GM20000 (cell line): ENCODE results near the gene ZMYND11.
A peak's percentile ranks its signal among the peaks of the same experiment; 100 is the strongest.

Source experiments
- DNase-seq: peaks from one replicate; pipeline ENCODE4 v3.0.0; 2012; ENCODE audit warnings: low spot score
- TF ChIP-seq, protein P1 (sequence below): IDR thresholded peaks from 2 replicates; pipeline ENCODE4 v1.5.1; 2012; ENCODE audit warnings: mild to moderate bottlenecking, control low read depth; ENCODE audit errors: extremely low read depth, missing control alignments

ZMYND11 gene

DNA sequence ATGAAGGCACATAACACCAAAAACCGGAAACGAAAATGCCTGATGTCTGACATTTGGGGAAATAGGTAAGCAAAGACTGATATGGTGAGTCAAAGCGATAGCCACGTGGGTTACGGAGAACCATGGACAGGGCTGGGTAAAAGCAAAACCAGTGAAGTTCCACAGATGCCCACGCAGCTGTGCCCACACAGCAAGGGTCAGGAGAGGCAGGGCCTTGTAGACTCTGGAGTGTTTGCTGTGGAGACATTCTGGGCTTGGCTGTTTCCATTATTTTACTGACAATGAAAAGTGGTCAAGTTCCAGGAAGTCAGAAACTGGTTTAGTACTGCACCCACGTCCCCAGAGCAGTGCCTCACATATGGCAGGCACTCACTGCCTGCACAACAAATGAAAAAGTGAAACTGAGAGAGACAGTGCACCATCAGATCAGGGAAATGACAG lies 148.7 kb downstream of the ZMYND11 start:
- DNase-seq, result peak; percentile 73
- TF ChIP-seq, protein P1, sequence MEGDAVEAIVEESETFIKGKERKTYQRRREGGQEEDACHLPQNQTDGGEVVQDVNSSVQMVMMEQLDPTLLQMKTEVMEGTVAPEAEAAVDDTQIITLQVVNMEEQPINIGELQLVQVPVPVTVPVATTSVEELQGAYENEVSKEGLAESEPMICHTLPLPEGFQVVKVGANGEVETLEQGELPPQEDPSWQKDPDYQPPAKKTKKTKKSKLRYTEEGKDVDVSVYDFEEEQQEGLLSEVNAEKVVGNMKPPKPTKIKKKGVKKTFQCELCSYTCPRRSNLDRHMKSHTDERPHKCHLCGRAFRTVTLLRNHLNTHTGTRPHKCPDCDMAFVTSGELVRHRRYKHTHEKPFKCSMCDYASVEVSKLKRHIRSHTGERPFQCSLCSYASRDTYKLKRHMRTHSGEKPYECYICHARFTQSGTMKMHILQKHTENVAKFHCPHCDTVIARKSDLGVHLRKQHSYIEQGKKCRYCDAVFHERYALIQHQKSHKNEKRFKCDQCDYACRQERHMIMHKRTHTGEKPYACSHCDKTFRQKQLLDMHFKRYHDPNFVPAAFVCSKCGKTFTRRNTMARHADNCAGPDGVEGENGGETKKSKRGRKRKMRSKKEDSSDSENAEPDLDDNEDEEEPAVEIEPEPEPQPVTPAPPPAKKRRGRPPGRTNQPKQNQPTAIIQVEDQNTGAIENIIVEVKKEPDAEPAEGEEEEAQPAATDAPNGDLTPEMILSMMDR, result no peak

DNA sequence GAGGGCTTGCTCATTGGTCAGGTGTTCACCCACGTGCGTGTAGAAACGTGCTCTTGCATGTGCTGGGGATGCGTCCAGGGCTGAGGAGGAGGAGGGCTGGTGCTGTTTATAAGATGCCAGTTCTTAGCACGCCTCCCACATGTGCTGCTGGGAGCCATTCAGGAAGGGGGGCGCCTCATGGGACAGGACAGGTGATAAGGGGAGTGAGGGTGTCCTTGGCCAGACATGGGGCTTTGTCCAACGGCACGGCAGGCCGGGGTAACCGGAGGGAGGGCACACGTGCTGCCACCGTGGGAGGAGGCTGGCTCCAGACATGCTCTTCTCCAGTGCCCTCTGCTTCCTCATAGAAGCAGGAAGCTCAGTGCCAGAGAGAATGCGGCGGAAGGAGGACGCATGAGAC lies 150.0 kb downstream of the ZMYND11 start:
- DNase-seq, result no peak
- TF ChIP-seq, protein P1, result no peak

DNA sequence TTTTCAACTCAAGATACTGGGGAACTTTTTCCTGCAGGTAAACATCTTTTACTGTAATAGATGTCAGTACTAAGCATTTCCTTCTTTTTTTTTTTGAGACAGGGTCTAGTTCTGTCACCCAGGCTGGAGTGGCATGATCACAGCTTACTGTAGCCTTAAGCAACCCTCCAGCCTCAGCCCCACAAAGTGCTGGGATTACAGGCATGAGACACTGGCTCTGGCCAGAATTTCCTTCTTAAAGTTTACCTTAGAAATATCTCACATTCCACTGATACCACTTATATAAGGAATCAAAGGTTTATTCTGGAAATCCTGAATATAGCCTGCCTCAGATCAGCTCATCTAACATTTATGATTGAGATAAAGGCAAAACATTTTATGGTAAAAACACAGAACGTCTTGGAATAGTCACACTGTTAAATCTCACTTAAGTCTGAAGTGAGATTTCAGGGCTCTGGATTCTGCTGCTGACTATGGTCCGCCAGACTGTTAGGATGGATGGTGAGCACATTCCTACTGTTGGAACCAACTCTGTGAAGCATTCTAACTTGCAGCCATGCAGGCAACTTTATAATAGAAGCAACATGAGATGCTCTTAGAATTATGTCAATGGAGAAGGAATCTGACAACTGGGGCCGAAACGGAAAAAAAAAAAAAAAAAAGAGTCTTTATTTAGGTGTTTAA lies 151.9 kb downstream of the ZMYND11 start:
- TF ChIP-seq, protein P1, result no peak

DNA sequence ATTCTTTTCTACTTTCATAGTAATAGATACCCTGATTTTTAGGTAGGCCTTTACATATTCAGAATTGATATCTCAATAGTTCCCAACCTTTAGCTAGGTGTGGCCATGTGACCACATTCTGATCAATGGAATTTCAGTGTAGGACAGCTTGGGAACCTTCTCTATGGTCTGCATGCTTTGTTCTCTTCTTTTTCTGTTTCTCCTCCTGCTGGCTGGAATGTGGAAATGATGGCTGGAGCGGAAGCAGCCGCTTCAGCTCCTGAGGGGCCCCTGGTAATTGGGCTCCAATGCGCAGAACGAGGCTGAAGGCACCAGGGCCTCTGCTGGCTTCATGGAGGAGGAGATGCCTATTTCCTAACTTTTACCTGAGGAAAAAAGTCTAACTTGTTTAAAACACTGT lies 152.6 kb downstream of the ZMYND11 start:
- TF ChIP-seq, protein P1, result no peak
- DNase-seq, result no peak

More for the DNA sequence above, 151.9 kb downstream of the ZMYND11 start:
- no peak for DNase-seq

DNA sequence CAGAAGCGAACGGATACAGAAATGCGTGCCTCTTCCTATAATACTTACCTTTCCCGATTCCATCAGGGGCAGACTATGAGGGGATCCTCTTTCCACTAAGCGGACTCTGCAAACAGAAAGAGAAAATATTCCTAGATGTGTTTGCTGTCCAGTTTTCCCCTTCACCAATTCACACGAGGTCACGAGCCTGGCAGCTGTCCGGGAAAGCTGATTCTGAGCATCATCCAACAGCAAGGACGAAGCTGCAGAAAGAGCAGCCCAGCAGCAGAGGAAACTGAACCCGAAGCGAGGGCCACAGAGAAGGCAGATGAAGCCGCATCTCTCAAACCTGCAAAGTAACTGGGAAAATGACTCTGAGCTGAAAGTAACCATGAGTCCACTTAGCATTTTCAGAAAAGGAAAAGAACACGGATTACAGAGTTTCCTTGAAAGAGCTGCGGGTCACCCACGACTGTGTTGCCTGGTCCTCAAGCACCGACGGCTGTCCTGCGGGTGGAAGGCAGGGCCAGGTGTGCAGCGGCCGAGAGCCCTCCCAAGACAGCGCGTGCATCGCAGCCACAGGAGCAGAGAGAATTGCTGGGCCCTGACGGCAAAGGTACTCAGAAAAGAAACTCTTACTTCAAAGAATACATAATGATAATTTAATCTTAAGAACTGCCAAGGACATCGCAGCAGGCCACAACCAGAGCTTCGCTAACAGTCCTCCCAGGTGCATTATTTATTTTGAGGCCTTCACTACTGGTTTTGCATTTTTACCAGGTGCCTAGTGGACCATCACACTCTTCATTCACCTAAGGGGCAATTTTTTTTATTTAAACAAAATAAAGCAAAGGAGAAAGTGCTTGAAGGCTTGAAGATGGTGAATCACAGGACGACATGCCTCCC lies 153.3 kb downstream of the ZMYND11 start:
- DNase-seq, result no peak

DNA sequence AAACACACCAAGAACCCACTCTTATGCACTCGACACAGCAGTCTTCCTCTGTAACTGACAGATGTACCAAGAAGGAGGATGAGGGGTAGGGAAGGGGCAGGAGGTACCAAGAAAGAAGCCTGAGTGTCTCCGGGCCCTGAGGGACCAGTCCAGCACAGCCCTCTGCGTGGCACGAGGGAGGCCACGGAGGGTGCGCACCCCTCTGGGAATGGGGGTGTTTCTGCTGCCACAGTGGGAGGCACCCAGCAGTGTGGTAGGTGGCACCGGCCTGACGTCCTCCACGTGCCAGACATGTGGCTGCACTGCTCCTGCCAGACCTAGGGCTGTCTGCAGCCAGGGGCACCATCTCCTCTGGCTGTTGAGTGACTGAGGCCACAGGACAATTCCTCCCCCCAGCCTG lies 154.3 kb downstream of the ZMYND11 start:
- TF ChIP-seq, protein P1, result no peak

More for the DNA sequence above, 153.3 kb downstream of the ZMYND11 start:
- TF ChIP-seq, protein P1, result no peak

More for the DNA sequence above, 154.3 kb downstream of the ZMYND11 start:
- DNase-seq, result no peak
